ENCODE results near the gene FAM185A.
"Not testable (repeated sequence)": the region's sequence is repeated elsewhere in the genome, so short reads cannot be mapped to it uniquely, and the experiment has no call there.

The FAM185A gene

GRCh38 chr7:102795987-102796595 is 47.3 kb downstream of the FAM185A start:
- H3K4me3 ChIP-seq (ENCODE audit: low read depth, low read length); H3K36me3 ChIP-seq (replicated peaks); H3K27ac ChIP-seq; in situ Hi-C loops (cut with HindIII; ENCODE audit: low pct_ligation_motif_present, low sequenced_read_pairs); H3K27me3 ChIP-seq (replicated peaks): not testable (repeated sequence)
- peak; percentile 12 for DNase-seq

DNA sequence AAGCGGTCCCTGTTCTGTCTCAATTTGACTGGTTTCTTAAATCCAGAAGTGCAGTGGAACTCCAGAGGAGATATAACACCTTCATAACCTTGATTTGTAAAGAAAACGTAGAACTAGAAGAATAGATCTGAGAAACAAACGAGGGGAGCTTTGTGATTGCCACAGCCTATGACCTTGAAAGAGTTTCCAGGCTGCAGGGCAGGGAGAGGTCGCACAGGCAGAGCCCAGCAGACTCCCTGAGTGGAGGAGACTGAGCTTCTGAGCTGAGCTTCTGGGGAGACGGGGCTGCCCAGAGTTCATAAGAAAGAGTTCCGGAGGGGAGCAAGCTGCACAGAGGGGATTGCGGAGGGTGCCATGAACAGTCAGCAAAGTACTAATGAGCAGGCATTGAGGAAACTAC is 57.8 kb downstream of the FAM185A start:
- Histone ChIP-seq H3K4me3 (ENCODE audit: low read depth, low read length) (no peak overlapping the region), H3K27ac (no peak overlapping the region), H3K27me3 (replicated peaks) (no peaks in the 10 kb centered on the region), H3K36me3 (replicated peaks) (no peaks in the 10 kb centered on the region)
- in situ Hi-C loops (cut with HindIII; ENCODE audit: low pct_ligation_motif_present, low sequenced_read_pairs): no loop called here
- no peak for DNase-seq
- TF ChIP-seq, protein P1, sequence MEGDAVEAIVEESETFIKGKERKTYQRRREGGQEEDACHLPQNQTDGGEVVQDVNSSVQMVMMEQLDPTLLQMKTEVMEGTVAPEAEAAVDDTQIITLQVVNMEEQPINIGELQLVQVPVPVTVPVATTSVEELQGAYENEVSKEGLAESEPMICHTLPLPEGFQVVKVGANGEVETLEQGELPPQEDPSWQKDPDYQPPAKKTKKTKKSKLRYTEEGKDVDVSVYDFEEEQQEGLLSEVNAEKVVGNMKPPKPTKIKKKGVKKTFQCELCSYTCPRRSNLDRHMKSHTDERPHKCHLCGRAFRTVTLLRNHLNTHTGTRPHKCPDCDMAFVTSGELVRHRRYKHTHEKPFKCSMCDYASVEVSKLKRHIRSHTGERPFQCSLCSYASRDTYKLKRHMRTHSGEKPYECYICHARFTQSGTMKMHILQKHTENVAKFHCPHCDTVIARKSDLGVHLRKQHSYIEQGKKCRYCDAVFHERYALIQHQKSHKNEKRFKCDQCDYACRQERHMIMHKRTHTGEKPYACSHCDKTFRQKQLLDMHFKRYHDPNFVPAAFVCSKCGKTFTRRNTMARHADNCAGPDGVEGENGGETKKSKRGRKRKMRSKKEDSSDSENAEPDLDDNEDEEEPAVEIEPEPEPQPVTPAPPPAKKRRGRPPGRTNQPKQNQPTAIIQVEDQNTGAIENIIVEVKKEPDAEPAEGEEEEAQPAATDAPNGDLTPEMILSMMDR (IDR thresholded peaks at IDR 0.05; ENCODE audit: low read depth, low read length, missing control alignments): no peak

DNA sequence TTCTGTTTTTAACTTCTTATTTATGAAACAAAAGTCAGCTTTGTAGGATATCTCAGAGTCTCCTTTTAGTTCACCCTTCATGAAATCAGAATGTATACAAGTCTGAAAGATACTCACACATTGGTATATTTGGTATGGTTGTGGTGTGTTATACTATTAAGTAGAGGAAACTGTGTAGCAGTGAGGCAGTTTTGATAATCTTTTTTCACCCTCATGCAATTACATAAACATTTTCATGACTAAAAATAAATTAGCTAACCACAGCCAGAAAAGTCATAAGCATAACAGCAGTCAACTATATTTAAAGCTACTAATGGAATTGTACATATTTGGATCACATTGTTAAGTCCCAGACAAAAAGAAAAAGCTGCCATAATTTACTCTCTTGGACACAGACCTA is 62.1 kb downstream of the FAM185A start:
- no peak overlapping the region for H3K4me3 ChIP-seq (ENCODE audit: low read depth, low read length)
- H3K27ac ChIP-seq: no peak overlapping the region
- TF ChIP-seq, protein P1 (IDR thresholded peaks at IDR 0.05; ENCODE audit: low read depth, low read length, missing control alignments): no peak
- in situ Hi-C loops (cut with HindIII; ENCODE audit: low pct_ligation_motif_present, low sequenced_read_pairs): no loop called here
- no peak for DNase-seq
- no peaks in the 10 kb centered on the region for H3K27me3 ChIP-seq (replicated peaks)
- no peaks in the 10 kb centered on the region for H3K36me3 ChIP-seq (replicated peaks)

DNA sequence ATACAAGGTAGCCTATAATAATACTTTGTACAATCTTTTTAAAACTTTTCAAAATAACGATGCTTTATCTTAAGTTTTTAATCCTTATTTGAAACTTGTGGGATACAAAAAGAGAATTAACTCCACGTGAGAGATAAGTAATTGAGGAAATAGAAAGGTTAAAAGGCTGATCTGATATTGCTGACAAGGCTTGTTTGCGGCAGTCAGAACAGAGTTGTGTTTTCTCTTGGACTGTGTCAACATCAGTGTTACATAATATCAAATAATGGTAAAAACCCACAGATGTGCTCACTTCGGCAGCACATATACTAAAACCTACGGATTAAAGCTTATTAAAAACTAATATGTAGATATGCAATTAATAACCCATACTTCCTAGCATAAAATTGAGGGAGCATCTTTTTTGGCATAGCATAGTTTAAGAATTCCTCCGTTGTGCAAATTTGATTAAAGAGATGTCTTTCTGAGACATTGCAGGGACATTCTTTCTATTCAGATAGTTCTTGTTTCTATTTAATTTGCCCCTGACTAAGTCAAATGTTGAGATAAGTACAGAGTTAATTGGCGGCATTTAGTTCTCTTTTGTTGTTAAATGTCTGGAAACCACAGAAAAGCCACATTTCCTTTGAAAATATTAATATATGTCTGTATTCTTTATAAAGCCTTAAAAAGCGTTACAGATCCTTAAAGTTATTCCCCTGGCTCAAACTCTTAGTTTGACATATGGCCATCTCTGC is 63.3 kb downstream of the FAM185A start:
- H3K27ac ChIP-seq: no peak overlapping the region
- no peak for DNase-seq
- H3K27me3 ChIP-seq (replicated peaks): no peaks in the 10 kb centered on the region
- in situ Hi-C loops (cut with HindIII; ENCODE audit: low pct_ligation_motif_present, low sequenced_read_pairs): no loop called here
- H3K36me3 ChIP-seq (replicated peaks): no peaks in the 10 kb centered on the region
- H3K4me3 ChIP-seq (ENCODE audit: low read depth, low read length): no peak overlapping the region
- TF ChIP-seq, protein P1 (IDR thresholded peaks at IDR 0.05; ENCODE audit: low read depth, low read length, missing control alignments): no peak

GRCh38 chr7:102813191-102814024 is 64.6 kb downstream of the FAM185A start:
- TF ChIP-seq, protein P1 (IDR thresholded peaks at IDR 0.05; ENCODE audit: low read depth, low read length, missing control alignments): no peak
- no peak overlapping the region for H3K27ac ChIP-seq
- H3K27me3 ChIP-seq (replicated peaks): no peaks in the 10 kb centered on the region
- H3K36me3 ChIP-seq (replicated peaks): no peaks in the 10 kb centered on the region
- in situ Hi-C loops (cut with HindIII; ENCODE audit: low pct_ligation_motif_present, low sequenced_read_pairs): no loop called here
- H3K4me3 ChIP-seq (ENCODE audit: low read depth, low read length): no peak overlapping the region
- no peak for DNase-seq

DNA sequence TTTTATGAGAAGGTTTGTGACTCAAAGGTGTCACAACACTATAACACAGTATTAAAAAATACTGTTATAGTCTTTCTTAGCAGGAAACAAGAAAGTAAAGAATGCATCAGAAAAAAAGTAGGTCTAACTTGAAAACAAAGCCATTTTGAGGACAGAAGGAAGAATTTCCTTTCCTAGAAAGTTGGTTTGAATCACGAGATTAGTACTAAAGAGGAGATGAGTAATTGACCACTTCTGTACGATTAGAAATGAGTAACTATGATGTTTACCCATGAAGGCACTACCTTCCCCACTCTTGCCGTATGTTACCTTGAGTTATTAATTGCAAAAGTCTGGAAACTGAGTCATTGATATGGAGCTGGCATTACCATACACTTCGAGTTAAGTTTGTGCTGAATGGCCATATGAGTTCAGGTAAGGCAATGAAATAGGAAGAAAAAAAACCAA is 65.2 kb downstream of the FAM185A start:
- Histone ChIP-seq H3K36me3 (replicated peaks) (no peaks in the 10 kb centered on the region), H3K27ac (no peak overlapping the region), H3K4me3 (ENCODE audit: low read depth, low read length) (no peak overlapping the region), H3K27me3 (replicated peaks) (no peaks in the 10 kb centered on the region)
- DNase-seq: no peak
- in situ Hi-C loops (cut with HindIII; ENCODE audit: low pct_ligation_motif_present, low sequenced_read_pairs): no loop called here
- TF ChIP-seq, protein P1 (IDR thresholded peaks at IDR 0.05; ENCODE audit: low read depth, low read length, missing control alignments): no peak
